ENCODE results near the gene ARID5B.

Gene ARID5B

DNA sequence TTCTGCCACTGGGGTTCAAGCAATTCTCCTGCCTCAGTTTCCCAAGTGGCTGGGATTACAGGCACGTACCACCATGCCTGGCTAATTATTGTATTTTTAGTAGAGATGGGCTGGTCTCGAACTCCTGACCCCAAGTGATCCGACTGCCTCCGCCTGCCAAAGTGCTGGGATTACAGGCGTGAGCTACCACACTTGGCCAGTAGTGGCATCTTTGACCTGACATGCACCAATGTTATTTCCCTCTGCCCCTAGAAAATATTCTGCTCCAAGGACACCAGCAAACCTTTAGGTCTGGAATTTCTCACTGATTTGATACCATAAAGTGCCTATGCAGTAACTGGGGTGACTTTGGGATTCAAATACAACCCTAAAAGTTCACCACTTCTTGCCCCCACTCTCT lies 179.4 kb downstream of the ARID5B start:
- no peak for DNase-seq
- no peak for TF ChIP-seq GATA1 (IDR thresholded peaks at IDR 0.05; ENCODE audit: low read depth, low read length)

DNA sequence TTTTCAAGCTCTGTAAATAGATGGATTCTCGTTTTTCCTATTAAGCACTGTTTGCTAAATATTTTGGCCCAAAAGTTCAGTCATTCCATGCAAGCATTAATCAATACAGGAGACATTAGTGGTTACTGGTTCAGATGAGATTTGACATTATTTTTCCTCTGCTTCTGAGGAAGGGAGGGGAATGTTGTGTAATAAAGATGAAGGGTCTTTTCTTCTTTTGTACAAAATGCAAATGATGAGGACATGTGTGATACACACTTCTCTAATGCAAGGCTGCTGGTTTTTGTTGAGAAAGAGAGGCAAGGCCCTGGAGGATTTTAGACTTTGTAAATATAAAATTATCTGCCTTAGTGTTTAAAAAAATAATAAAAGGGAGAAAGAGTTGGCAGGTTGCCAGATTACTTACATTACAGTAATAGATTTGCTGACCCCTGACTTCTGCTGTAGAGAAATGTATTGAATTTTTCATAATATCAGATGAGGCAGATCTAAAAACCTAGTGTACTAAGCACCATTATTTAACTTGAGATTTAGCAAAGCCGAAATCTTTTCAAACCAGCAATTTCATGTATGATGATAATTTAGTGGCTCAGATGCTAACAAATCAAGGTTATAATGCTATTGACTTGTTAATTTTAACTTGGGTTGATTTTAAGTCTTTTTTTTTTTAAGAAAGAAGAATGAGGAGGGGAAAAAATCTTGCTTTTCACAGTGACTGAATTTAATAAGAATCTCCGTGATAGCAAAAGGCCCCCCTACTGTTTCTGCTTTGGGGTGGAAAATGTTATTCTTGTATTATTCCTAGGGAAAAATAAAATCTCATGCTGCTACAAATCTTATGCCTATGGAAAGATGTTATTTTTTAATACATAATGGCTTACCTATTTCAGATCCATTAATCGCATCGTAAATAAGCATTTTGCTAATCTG lies 180.1 kb downstream of the ARID5B start:
- TF ChIP-seq POLR2A (IDR thresholded peaks at IDR 0.05; ENCODE audit: low read length) (no peak), GATA1 (IDR thresholded peaks at IDR 0.05; ENCODE audit: low read depth, low read length) (no peak)
- no peak for DNase-seq

DNA sequence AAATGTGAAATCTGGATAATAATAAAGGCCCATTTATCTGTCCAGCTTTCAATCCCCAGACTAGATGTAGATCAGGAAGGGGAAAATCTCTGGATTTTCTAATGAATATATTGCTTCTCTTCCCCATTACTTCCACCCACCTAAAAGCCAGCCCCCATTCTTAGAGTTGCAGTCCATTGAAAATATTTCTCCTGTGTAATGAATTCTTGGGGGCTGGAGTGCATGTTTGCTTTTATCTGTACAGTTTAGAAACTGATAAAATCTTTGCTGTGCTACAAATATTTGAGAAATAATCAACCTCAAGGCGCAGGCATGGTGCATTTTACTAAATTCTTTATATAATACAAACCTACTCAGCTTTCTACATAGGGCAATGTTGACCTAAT lies 180.8 kb downstream of the ARID5B start:
- DNase-seq, result no peak
- no peak for TF ChIP-seq POLR2A (IDR thresholded peaks at IDR 0.05; ENCODE audit: low read length)
- TF ChIP-seq GATA1 (IDR thresholded peaks at IDR 0.05; ENCODE audit: low read depth, low read length), result no peak

DNA sequence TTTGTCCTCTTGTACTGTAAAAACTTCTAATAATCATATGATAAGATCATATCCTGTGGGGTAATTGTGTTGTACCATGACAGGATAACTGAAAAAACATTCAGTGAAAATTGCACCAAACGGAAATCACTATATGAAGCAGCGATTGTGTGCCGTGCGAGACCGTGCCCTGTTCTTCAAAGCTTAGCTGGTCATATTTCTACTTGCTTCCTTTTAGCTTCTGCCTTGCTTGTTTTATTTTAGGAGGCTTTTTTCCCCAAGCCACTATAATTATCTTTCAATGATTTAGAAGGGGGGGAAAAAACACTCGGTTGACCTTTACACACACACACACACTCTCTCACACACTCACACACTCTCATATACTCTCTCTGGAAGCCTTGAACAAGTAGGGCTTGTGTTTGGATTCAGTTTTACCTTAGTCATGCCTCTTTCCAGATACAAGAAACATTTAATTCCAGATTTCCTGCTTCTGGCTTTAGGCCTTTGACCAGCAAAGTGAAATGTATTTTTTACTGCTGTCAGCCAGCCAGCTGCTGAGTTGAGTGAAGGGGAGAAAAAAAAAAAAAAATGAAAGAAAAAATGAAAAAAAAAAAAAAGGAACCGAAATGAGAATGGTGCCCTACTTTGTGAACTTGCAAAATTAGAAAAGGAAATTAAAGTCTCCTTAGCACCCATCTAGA lies 181.4 kb downstream of the ARID5B start:
- DNase-seq, result no peak
- no peak for TF ChIP-seq GATA1 (IDR thresholded peaks at IDR 0.05; ENCODE audit: low read depth, low read length)
- TF ChIP-seq POLR2A (IDR thresholded peaks at IDR 0.05; ENCODE audit: low read length), result no peak

DNA sequence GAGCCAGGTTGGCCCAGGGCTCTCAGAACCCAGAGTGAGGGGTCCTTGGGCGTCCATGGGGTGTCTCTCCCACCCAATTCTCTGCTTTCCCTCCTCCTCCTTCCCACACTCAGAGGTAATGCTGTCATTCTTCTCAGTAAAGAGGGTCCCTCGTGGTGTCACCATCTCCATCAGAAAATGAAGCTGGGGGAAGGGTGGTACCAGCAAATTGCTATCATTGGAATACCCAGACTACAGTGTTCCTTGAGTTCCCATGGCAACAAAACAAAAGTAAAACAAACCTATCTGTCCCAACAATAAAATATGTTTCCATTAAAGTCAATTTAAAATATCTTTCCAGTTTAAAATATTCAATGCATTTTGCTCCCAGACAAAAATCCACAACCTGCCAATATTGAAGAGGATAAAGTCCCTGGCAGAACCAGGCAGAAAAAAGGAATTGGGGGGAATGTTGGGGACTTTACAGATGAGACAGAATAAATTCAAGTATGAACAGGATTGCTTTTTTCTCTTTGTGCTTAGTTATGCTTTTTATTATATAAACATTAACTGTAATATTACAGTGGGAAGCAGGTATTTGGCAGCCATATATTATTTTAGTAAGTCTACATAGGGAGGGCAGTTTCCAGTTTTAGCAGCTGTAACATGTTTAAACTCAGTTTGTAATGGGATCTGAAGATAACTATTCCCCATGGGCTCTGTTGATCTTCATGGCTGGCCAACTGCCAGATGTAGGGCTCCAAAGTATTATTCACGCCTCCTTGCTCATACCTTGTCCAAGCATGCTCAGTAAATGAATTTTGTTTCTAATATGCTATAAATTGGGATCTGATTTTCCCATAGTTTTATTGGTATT lies 182.1 kb downstream of the ARID5B start:
- TF ChIP-seq GATA1 (IDR thresholded peaks at IDR 0.05; ENCODE audit: low read depth, low read length), result no peak
- TF ChIP-seq POLR2A (IDR thresholded peaks at IDR 0.05; ENCODE audit: low read length), result no peak
- no peak for DNase-seq

DNA sequence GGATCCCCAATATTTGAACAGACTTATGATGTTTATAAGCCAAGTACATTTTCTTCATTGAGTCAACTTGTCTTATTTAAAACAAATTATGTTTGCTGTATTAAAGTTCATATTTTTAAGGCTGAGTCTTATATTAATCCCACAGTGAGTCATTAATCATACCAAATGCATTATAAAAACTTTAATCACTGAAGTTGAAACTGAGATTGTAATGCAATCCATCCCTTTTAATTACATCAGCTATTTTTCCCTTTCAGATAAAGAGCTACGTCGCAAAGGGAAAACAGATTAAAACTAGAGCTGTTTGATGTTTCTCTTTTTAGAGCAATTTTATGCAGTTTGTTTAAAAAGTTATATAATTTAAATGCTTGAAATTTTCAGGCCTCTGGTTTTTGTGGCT lies 183.0 kb downstream of the ARID5B start:
- no peak for DNase-seq
- TF ChIP-seq POLR2A (IDR thresholded peaks at IDR 0.05; ENCODE audit: low read length), result no peak
- TF ChIP-seq GATA1 (IDR thresholded peaks at IDR 0.05; ENCODE audit: low read depth, low read length), result no peak

DNA sequence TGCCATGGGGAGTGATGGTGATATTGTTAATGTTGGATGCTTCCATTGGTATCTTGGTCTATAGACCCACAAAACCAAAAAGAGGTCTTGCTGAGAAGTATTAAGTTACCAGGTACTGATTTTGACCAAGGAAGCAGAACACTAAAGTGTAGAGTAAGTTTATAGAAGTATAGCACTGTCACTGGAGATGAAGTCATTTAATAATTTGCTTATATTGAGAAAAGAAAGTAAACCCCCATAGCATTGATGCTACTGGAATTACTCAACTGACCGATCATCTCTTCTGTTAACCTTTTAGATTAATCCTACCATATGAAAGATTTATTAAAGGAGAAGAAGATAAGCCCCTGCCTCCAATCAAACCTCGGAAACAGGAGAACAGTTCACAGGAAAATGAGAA lies 183.9 kb downstream of the ARID5B start:
- no peak for DNase-seq
- no peak for TF ChIP-seq POLR2A (IDR thresholded peaks at IDR 0.05; ENCODE audit: low read length)
- no peak for TF ChIP-seq GATA1 (IDR thresholded peaks at IDR 0.05; ENCODE audit: low read depth, low read length)

DNA sequence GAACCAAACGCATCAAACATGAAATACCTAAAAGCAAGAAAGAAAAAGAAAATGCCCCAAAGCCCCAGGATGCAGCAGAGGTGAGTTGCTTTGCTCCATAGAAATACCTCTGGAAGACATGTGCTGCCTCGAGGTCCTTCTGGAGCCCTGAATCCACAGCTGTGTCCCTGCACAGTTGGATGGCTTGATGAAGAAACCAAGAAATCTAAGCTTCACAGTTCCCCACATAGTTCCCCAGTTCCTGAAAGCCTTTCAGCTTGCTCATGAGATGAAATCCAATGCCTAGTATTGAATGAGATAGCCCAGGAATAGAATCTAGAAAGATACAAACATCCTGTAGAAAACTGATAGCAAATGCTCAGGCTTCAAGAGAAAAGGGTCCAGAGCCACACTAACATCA lies 184.3 kb downstream of the ARID5B start:
- no peak for TF ChIP-seq GATA1 (IDR thresholded peaks at IDR 0.05; ENCODE audit: low read depth, low read length)
- no peak for TF ChIP-seq POLR2A (IDR thresholded peaks at IDR 0.05; ENCODE audit: low read length)
- DNase-seq, result no peak

DNA sequence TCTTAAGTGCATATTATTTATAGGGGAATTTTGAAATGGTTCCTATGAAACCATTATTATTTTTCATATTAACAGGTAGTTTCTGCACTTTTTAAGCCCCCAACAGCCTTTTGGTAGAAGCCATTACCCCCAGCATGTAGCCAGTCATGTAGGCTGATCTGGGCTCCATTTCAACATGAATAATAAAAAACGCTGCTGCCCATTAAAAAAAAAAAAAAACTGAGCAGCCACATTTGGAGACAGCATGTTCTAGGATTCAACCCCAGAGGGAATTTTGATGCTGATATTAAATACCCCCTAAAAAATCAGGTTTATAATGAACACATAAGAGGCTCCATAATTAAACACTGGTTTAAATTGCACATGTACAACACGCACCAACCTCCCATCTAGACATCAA lies 185.8 kb downstream of the ARID5B start:
- TF ChIP-seq POLR2A (IDR thresholded peaks at IDR 0.05; ENCODE audit: low read length) (no peak), GATA1 (IDR thresholded peaks at IDR 0.05; ENCODE audit: low read depth, low read length) (no peak)
- no peak for DNase-seq

DNA sequence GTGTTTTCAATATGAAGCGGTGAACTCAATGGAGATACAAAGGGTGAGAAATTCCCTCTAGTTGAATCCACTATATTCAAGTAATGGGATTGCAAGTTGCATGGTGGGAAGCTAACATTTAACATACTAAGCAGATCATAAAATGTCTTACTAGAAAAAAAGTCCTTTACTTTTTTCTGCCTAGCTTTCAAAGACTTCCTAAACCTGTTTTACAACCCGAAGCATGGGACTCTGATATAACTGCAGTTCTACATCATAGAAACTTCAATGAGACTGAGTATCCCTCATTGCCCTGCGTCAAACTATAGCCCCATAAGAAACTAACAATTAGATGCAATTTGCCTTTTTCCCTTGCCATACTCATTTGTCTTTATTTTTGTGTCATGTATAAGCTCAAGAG lies 187.3 kb downstream of the ARID5B start:
- no peak for DNase-seq
- TF ChIP-seq POLR2A (IDR thresholded peaks at IDR 0.05; ENCODE audit: low read length) (no peak), GATA1 (IDR thresholded peaks at IDR 0.05; ENCODE audit: low read depth, low read length) (no peak)

DNA sequence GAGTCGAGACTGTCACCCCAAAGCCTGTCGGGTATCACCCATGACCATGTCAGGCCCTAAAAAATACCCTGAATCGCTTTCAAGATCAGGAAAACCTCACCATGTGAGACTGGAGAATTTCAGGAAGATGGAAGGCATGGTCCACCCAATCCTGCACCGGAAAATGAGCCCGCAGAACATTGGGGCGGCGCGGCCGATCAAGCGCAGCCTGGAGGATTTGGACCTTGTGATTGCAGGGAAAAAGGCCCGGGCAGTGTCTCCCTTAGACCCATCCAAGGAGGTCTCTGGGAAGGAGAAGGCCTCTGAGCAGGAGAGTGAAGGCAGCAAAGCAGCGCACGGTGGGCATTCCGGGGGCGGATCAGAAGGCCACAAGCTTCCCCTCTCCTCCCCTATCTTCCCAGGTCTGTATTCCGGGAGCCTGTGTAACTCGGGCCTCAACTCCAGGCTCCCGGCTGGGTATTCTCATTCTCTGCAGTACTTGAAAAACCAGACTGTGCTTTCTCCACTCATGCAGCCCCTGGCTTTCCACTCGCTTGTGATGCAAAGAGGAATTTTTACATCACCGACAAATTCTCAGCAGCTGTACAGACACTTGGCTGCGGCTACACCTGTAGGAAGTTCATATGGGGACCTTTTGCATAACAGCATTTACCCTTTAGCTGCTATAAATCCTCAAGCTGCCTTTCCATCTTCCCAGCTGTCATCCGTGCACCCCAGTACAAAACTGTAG lies 191.0 kb downstream of the ARID5B start:
- TF ChIP-seq POLR2A (IDR thresholded peaks at IDR 0.05; ENCODE audit: low read length) (no peak), GATA1 (IDR thresholded peaks at IDR 0.05; ENCODE audit: low read depth, low read length) (no peak)
- DNase-seq, result no peak

DNA sequence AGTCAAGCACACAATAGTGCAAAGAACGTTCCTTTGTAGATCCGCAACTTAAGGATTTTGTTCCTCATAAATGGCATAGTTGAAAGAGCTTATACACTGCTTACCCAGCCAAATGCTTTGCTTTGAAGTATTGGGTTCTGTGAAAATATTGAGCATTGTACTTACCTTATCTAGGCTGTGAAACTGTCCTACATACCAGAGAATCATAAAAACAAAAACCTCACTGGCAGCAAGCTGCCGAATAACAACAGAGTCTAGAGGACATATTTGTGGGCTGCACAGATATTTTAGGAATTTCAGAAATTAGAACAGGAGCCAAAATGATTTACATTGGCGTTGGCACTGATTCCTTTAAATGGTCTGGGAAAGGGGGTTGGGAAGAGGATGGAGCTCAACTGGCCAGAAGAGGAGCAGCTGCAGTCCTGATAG lies 192.4 kb downstream of the ARID5B start:
- TF ChIP-seq POLR2A (IDR thresholded peaks at IDR 0.05; ENCODE audit: low read length) (no peak), GATA1 (IDR thresholded peaks at IDR 0.05; ENCODE audit: low read depth, low read length) (no peak)
- DNase-seq, result no peak
